Lung (tissue), 12 donors: ENCODE results near the gene MAP3K4. TPM values are rescaled to one million over a fixed set of nuclear protein-coding genes. Genes with fewer than 3 reads are reported as not detected.

Experiments
- ATAC-seq: fragments of 200-7000 bp; cut with Tn5 transposase; one replicate; pipeline ENCODE4 v1.9.1; 2020; ENCODE audit warnings: moderate number of reproducible peaks; ENCODE audit not compliant: insufficient read depth, low FRiP score
- DNase-seq, 3 donors: peaks; one replicate each; pipeline ENCODE4 v3.0.0-alpha.2; 2013 to 2017
- H3K27ac ChIP-seq, 2 donors: one replicate each; pipeline ENCODE4 v1.5.1; 2013; ENCODE audit warnings: mild to moderate bottlenecking in 2 of 2, moderate library complexity in 2 of 2, control low read depth in 1 of 2, inconsistent platforms in 1 of 2, low read depth in 1 of 2, low read length in 1 of 2
- H3K27me3 ChIP-seq, 3 donors: one replicate each; pipeline ENCODE4 v1.5.1; 2013; ENCODE audit warnings: low read length in 2 of 3; ENCODE audit not compliant: control insufficient read depth in 3 of 3, insufficient read depth in 3 of 3
- H3K36me3 ChIP-seq, 4 donors: one replicate each; pipeline ENCODE4 v1.5.1; 2013; ENCODE audit warnings: low read length in 4 of 4, mild to moderate bottlenecking in 1 of 4, moderate library complexity in 1 of 4; ENCODE audit not compliant: control insufficient read depth in 4 of 4, insufficient read depth in 4 of 4
- H3K4me1 ChIP-seq, 5 donors: one replicate each; pipeline ENCODE4 v1.5.1; 2013; ENCODE audit warnings: low read length in 5 of 5, mild to moderate bottlenecking in 2 of 5, moderate library complexity in 1 of 5; ENCODE audit not compliant: control insufficient read depth in 5 of 5, insufficient read depth in 5 of 5
- H3K4me3 ChIP-seq: one replicate; pipeline ENCODE4 v1.5.1; 2013; ENCODE audit warnings: mild to moderate bottlenecking, control low read depth, moderate library complexity
- H3K9ac ChIP-seq, 2 donors: one replicate each; pipeline ENCODE4 v1.5.1; 2013; ENCODE audit warnings: low read length in 2 of 2, control low read depth in 1 of 2; ENCODE audit not compliant: insufficient read depth in 1 of 2
- H3K9me3 ChIP-seq, 4 donors: one replicate each; pipeline ENCODE4 v1.5.1; 2013; ENCODE audit warnings: low read length in 3 of 4, mild to moderate bottlenecking in 1 of 4, moderate library complexity in 1 of 4; ENCODE audit not compliant: control insufficient read depth in 4 of 4, insufficient read depth in 3 of 4
- WGBS, 2 donors: extraction: QIAGEN DNeasy Blood & Tissue Kit; methylation state at CpG; one replicate each; pipeline ENCODE4 v1.1.7; 2013; 5-methylcytosine and 5-hydroxymethylcytosine counted together
- polyA plus RNA-seq, 2 donors: library from polyadenylated mRNA; stranded (reverse); fragments of 200-250 nt; gene quantifications; one replicate each; pipeline ENCODE4 v1.2.1, GENCODE V29; 2013
- total RNA-seq, 2 donors: library from RNA; depleted of rRNA in 1 of 2; stranded (reverse); fragments of >200 nt in 1 of 2; gene quantifications; one replicate each; pipeline ENCODE4 v1.2.1, GENCODE V29; 2014 to 2021
- TF ChIP-seq, protein P1 (sequence below): IDR thresholded peaks from 2 replicates; pipeline ENCODE4 v1.5.1; 2012; ENCODE audit warnings: mild to moderate bottlenecking; ENCODE audit errors: control extremely low read depth, extremely low read depth
- donor health status: control.
- donor health status: control.
- donor health status: Bipolar disorder and iron deficiency.
- donor health status: healthy.
- donor health status: DM: yes; HTN: yes; CAD: no.

The MAP3K4 gene
- total and polyA plus RNA-seq, 4 donors, result 8.6 to 56.8 (median 29.9) TPM

- Histone ChIP-seq H3K36me3 (peaks cover 0 to 3% (median 0%) of the 10 kb centered on the region in 4 donors), H3K4me3 (no peak overlapping the region), H3K9me3 (no peaks in the 10 kb centered on the region), H3K27ac (no peak overlapping the region), H3K27me3 (no peaks in the 10 kb centered on the region), H3K9ac (no peak overlapping the region), H3K4me1 (peaks cover 0 to 6% (median 0%) of the 10 kb centered on the region in 5 donors)
- ATAC-seq (no peak), DNase-seq (no peak)
- TF ChIP-seq, protein P1, sequence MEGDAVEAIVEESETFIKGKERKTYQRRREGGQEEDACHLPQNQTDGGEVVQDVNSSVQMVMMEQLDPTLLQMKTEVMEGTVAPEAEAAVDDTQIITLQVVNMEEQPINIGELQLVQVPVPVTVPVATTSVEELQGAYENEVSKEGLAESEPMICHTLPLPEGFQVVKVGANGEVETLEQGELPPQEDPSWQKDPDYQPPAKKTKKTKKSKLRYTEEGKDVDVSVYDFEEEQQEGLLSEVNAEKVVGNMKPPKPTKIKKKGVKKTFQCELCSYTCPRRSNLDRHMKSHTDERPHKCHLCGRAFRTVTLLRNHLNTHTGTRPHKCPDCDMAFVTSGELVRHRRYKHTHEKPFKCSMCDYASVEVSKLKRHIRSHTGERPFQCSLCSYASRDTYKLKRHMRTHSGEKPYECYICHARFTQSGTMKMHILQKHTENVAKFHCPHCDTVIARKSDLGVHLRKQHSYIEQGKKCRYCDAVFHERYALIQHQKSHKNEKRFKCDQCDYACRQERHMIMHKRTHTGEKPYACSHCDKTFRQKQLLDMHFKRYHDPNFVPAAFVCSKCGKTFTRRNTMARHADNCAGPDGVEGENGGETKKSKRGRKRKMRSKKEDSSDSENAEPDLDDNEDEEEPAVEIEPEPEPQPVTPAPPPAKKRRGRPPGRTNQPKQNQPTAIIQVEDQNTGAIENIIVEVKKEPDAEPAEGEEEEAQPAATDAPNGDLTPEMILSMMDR, result no peak
- 73 to 81% methylated on average over 11 of the region's 11 CpGs for WGBS, 2 donors
Measured at GRCh38 chr6:161057103-161058091, 65.8 kb downstream of the MAP3K4 start.

- no peaks in the 10 kb centered on the region for H3K9me3 ChIP-seq
- ATAC-seq (no peak), DNase-seq (no peak)
- H3K27me3 ChIP-seq, result no peaks in the 10 kb centered on the region
- H3K9ac ChIP-seq, result no peak overlapping the region
- H3K27ac ChIP-seq, result no peak overlapping the region
- 95 to 100% methylated on average over 1 of the region's 1 CpG for WGBS, 2 donors
- H3K4me3 ChIP-seq, result no peak overlapping the region
- TF ChIP-seq, protein P1, result no peak
- H3K4me1 ChIP-seq, result peaks cover 0 to 10% (median 0%) of the 10 kb centered on the region in 5 donors
- H3K36me3 ChIP-seq, result peaks cover 0 to 3% (median 0%) of the 10 kb centered on the region in 4 donors
Measured at GRCh38 chr6:161058741-161059140, 67.2 kb downstream of the MAP3K4 start.

GRCh38 chr6:161061576-161061975, 70.0 kb downstream of the MAP3K4 start:
- WGBS, 2 donors, result 97% methylated on average over 3 of the region's 3 CpGs
- DNase-seq (no peak), ATAC-seq (no peak)
- H3K9me3 ChIP-seq, result no peaks in the 10 kb centered on the region
- TF ChIP-seq, protein P1, result no peak
- no peaks in the 10 kb centered on the region for H3K27me3 ChIP-seq
- H3K4me3 ChIP-seq, result no peak overlapping the region
- no peak overlapping the region for H3K27ac ChIP-seq
- H3K36me3 ChIP-seq, result peaks cover 0 to 3% (median 1%) of the 10 kb centered on the region in 4 donors
- H3K9ac ChIP-seq, result no peak overlapping the region
- H3K4me1 ChIP-seq, result peaks cover 0 to 9% (median 0%) of the 10 kb centered on the region in 5 donors
